Ectodermal cell (in vitro differentiated cells): ENCODE measurements around the gene NR1H3.
"Not testable (repeated sequence)": the region's sequence is repeated elsewhere in the genome, so short reads cannot be mapped to it uniquely, and the experiment has no call there.

ENCODE experiments used
- H3K27ac ChIP-seq: 2 replicates; pipeline ENCODE4 v1.7.0; 2013; ENCODE audit warnings: mild to moderate bottlenecking, low read depth, low read length; ENCODE audit not compliant: insufficient read depth, poor library complexity, severe bottlenecking
- H3K27me3 ChIP-seq: 2 replicates; pipeline ENCODE4 v1.7.0; 2013; ENCODE audit warnings: mild to moderate bottlenecking, low read length; ENCODE audit not compliant: insufficient read depth, control insufficient read depth, poor library complexity, severe bottlenecking
- H3K36me3 ChIP-seq: one replicate; pipeline ENCODE4 v1.7.0; 2013; ENCODE audit warnings: low read length; ENCODE audit not compliant: control insufficient read depth, insufficient read depth
- H3K4me1 ChIP-seq: one replicate; pipeline ENCODE4 v1.7.0; 2013; ENCODE audit warnings: low read length; ENCODE audit not compliant: control insufficient read depth, insufficient read depth
- H3K4me3 ChIP-seq: 2 replicates; pipeline ENCODE4 v1.7.0; 2013; ENCODE audit warnings: low read depth, low read length, control low read depth; ENCODE audit not compliant: insufficient read depth
- H3K9me3 ChIP-seq: 2 replicates; pipeline ENCODE4 v1.7.0; 2013; ENCODE audit warnings: mild to moderate bottlenecking, low read length, moderate library complexity; ENCODE audit not compliant: control insufficient read depth
- WGBS, 2 experiments: methylation state at CpG; one replicate each; pipeline ENCODE4 v1.1.7; 2013; ENCODE audit warnings: missing lambda C conversion rate in 2 of 2; 5-methylcytosine and 5-hydroxymethylcytosine counted together

NR1H3 gene

DNA sequence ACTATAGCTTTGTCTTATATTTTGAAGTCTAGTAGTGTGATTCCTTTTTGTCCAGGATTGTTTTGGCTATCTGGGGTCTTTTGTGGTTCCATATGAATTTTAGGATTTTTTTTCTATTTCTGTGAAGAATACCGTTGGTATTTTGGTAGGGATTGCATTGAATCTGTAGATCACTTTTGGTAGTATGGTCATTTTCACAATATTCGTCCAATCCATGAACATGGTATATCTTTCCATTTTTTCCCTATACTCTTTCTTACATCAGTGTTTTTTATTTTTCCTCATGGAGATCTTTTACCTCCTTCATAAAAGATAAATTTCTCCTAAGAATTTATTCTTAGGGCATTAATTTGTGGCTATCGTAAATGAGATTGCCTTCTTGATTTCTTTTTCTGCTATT, 41.3 kb downstream of the NR1H3 start:
- Histone ChIP-seq H3K36me3 (peaks cover 12% of the 10 kb centered on the region), H3K4me1 (no peaks in the 10 kb centered on the region), H3K4me3 (no peak overlapping the region), H3K27ac (no peak overlapping the region), H3K9me3 (no peaks in the 10 kb centered on the region), H3K27me3 (no peaks in the 10 kb centered on the region)
- WGBS, 2 experiments: 88 to 96% methylated on average over 2 to 3 of the region's 3 CpGs

DNA sequence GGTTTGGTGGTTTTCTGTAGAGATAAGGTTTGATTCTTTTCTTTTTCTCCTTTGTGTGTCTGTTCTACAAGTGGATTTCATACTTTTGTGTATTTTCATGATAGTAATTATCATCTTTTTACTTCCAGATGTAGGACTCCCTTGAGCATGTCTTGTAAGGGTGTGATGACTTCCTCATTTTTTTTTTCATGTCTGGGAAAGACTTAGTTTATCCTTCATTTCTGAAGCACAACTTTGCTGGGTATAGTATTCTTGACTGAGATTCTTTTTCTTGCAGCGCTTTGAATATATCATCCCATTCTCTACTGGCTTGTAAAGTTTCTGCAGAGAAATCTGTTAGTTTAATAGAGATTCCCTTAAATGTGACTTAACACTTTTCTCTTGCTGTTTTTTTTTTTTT, 45.1 kb downstream of the NR1H3 start:
- peaks cover 16% of the 10 kb centered on the region for H3K36me3 ChIP-seq
- H3K9me3 ChIP-seq: no peaks in the 10 kb centered on the region
- no peak overlapping the region for H3K27ac ChIP-seq
- H3K27me3 ChIP-seq: no peaks in the 10 kb centered on the region
- H3K4me3 ChIP-seq: no peak overlapping the region
- WGBS, 2 experiments: 100% methylated on average over 1 of the region's 1 CpG; no CpG with 5 or more reads in 1 of the 2 experiments
- no peaks in the 10 kb centered on the region for H3K4me1 ChIP-seq

DNA sequence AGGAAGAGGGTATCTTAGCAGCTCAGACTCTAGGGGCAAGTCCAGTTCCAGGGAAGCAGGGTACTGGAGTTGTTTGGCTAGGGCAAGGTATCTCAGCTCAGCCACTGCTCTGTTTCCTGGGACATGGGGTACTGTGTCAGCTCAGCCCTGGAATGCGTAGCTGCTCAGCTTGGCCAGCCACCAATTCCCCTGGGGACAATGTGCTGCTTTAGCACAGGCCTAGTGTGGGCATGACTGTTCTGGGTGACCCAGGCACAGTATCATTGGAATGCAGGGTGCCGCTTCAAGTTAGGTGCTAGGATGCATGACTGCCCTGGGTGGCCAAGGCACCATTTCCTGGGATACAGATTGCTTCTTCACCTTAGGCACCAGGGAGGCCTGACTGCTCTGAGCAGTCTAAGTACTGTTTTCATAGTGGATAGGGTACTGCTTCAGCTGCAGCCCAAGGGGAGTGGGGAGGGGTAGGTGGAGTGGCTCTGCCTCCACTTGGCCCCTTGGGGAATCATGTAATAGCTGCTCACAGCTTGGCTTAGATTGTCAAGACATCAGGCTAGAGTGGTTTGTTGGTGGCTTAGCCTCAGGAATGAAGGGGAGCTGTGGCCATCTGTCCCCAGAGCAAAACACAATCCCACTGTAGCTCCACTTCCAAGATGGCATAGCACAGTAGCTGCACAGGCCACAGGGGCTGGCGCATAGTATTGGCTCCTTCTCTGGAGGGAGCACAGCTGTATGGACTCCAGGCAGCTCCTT, 48.1 kb downstream of the NR1H3 start:
- Histone ChIP-seq H3K4me1 (peaks cover 12% of the 10 kb centered on the region), H3K27ac (no peak overlapping the region), H3K27me3 (no peaks in the 10 kb centered on the region), H3K36me3 (peaks cover 12% of the 10 kb centered on the region), H3K9me3 (no peaks in the 10 kb centered on the region), H3K4me3 (no peak overlapping the region)
- 93 to 95% methylated on average over 3 of the region's 3 CpGs for WGBS, 2 experiments

DNA sequence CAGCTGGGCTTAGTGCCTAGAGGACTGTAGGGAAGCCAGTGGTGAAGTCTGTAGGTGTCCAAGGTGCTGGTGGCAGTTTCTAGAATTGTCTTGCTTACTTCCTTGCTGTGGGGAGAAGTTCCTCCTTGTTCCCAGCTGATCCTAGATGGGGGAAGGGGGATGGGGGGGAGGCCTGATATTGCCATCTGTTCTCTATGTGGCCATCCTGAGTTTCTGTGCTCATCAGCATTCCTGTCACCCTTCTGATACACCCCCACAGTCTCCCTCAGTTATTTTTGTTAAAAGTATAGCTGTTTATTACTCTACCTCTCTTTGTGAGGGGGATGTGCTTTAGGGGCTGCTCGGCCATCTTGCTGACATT, 48.7 kb downstream of the NR1H3 start:
- Histone ChIP-seq H3K27ac (no peak overlapping the region), H3K4me3 (no peak overlapping the region), H3K36me3 (peaks cover 12% of the 10 kb centered on the region), H3K9me3 (no peaks in the 10 kb centered on the region), H3K4me1 (peaks cover 12% of the 10 kb centered on the region), H3K27me3 (no peaks in the 10 kb centered on the region)
- 100% methylated on average over 1 of the region's 1 CpG for WGBS, 2 experiments

DNA sequence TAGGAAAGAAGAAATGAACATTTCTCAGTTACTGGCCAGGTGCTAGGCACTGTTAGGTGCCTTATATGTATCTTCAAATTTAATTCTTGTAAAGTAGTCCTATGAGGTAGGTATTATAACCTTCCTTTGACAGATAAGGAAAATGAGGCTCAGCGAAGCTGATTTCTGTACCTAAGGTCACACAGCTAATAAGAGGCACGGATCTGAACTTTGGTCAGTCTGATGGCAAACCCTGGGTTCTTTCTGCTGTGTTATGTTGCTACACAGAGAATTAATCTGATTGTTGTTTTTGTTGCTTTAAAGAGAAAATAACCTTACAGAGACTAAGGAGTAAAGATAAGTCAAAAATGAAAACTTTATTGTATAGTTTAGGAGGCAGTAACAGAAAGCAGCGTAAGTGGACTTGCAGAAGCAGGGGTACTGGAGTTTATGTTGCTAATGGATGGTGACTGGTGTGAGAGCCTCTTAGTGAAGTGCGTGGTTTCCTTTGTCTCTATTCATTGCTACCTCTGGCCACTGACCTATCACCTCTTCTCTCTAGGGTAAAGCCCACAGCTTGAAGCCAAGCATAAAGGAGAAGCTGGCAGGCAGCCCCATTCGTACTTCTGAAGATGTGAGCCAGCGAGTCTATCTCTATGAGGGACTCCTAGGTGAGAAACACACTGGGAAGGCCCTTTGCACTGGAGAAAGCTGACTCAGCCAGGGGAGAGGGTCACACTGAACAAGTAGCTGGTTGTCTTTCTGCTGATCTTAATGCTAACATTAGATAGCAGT, 50.4 kb downstream of the NR1H3 start:
- H3K9me3 ChIP-seq: no peaks in the 10 kb centered on the region
- no peak overlapping the region for H3K4me3 ChIP-seq
- WGBS, 2 experiments: 47 to 55% methylated on average over 6 of the region's 6 CpGs
- H3K27ac ChIP-seq: peak overlapping the region; percentile 30
- H3K4me1 ChIP-seq: peaks cover 12% of the 10 kb centered on the region
- peaks cover 12% of the 10 kb centered on the region for H3K36me3 ChIP-seq
- no peaks in the 10 kb centered on the region for H3K27me3 ChIP-seq

DNA sequence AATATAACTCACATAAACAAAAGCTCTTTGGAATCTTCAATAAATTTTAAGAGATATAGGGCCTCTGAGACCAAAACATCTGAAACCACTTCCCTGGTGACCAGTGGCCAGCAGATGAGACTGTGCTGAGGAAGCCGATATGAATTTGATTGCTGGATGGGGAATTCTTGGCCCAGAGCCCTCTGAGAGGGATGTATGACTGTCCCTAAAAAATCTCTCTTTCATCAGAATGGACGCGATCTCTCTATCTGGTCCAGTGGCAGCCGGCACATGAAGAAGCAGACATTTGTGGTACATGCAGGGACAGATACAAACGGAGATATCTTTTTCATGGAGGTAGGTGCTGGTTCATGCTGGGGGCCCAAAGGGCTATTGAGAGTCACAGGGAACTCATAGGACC, 57.2 kb downstream of the NR1H3 start:
- Histone ChIP-seq H3K36me3 (no peaks in the 10 kb centered on the region), H3K4me1 (no peaks in the 10 kb centered on the region)
- WGBS, 2 experiments: 91 to 98% methylated on average over 5 of the region's 5 CpGs

DNA sequence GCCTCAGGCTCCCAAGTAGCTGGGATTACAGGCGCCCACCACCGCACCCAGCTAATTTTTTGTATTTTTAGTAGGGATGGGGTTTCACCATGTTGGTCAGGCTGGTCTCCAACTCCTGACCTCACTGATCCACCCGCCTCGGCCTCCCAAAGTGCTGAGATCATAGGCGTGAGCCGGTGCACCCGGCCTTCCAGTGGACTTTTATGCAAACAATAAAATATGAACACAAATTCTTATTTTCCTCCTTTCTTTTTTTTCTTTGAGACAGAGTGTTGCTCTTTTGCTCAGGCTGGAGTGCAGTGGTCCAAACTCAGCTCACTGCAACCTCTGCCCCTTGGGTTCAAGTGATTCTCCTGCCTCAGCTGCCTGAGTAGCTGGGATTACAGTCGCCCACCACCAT, 58.7 kb downstream of the NR1H3 start:
- 96 to 98% methylated on average over 8 of the region's 8 CpGs for WGBS, 2 experiments
- not testable (repeated sequence) for H3K27ac ChIP-seq

More for the DNA sequence above, 57.2 kb downstream of the NR1H3 start:
- no peaks in the 10 kb centered on the region for H3K9me3 ChIP-seq
- H3K27me3 ChIP-seq: no peaks in the 10 kb centered on the region
- no peak overlapping the region for H3K4me3 ChIP-seq
- no peak overlapping the region for H3K27ac ChIP-seq

DNA sequence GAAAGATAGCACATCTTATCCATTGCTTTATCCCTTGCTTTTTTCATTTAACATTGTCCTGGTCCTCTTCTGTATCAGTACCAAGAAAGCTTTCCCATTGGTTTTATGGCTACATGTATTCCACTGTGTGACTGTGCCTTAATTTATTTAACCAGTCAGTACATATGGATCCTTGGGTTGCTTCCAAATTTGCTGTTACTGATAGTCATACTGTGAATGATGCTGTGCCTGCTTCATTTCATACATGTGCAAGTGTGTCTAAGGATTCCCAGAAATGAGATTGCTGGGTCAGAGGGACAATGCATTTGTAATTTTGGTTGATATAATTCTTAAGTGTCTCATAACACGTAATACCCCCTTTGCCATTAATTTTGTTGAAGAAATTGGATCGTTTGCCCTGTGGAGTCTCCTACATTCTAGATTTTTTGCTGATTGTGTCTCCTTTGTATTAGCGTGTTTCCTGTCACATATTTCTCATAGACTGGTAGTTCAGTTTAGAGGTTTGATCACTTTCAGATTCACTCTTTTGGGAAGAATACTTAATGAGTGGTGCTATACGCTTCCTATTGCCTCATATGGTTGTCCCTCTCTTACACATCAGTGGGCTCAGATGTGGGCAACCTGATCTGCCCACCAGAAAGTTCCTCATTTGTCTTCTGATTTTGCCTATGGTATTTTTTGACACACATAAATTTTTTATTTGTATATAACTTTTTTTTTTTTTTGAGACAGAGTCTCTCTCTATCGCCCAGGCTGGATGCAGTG, 59.5 kb downstream of the NR1H3 start:
- Histone ChIP-seq H3K9me3 (no peaks in the 10 kb centered on the region), H3K27me3 (no peaks in the 10 kb centered on the region), H3K27ac (no peak overlapping the region), H3K4me1 (no peaks in the 10 kb centered on the region), H3K36me3 (no peaks in the 10 kb centered on the region), H3K4me3 (no peak overlapping the region)
- WGBS, 2 experiments: 90 to 96% methylated on average over 5 of the region's 5 CpGs

More for the DNA sequence above, 58.7 kb downstream of the NR1H3 start:
- not testable (repeated sequence) for H3K9me3 ChIP-seq, H3K4me3 ChIP-seq, H3K36me3 ChIP-seq, H3K4me1 ChIP-seq, H3K27me3 ChIP-seq

DNA sequence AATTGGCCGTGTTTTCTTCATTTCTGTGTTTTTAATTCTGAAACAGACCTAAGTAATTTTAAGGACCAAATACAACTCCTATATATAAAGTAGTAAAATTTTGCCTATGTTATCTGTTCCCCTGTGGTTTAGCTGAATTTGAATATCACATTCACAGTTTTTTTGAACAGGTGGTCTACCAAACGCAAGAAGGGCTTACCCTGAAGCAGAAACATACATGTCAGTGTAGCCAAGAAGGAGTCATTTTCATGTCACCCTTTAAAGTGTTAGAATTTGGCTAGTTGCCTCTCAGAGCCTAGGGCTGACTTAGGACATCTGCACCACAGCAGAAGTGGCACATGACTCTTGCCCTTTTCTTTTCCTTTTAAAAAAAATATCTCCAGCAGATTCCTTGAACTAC, 60.4 kb downstream of the NR1H3 start:
- no peak overlapping the region for H3K4me3 ChIP-seq
- no peaks in the 10 kb centered on the region for H3K9me3 ChIP-seq
- no peaks in the 10 kb centered on the region for H3K27me3 ChIP-seq
- no peaks in the 10 kb centered on the region for H3K36me3 ChIP-seq
- no peak overlapping the region for H3K27ac ChIP-seq
- no peaks in the 10 kb centered on the region for H3K4me1 ChIP-seq
- 88 to 96% methylated on average over 1 to 2 of the region's 2 CpGs for WGBS, 2 experiments
